NB4 (cell line): ENCODE results near the gene L3MBTL4.
"Not testable (repeated sequence)": the region's sequence is repeated elsewhere in the genome, so short reads cannot be mapped to it uniquely, and the experiment has no call there.

Source experiments
- DNase-seq: peaks from one replicate; pipeline ENCODE4 v3.0.0; 2010; ENCODE audit warnings: low read depth
- H3K4me3 ChIP-seq: one replicate; pipeline ENCODE4 v1.5.1; 2011; ENCODE audit warnings: mild to moderate bottlenecking, low read depth, low read length, moderate library complexity
- CTCF ChIP-seq: IDR thresholded peaks from one replicate; pipeline ENCODE4 v1.5.1; 2012; ENCODE audit warnings: low read depth, low read length
- MAX ChIP-seq: IDR thresholded peaks from 2 replicates; pipeline ENCODE4 v1.6.1; 2011; ENCODE audit warnings: low read depth, low read length
- MYC ChIP-seq: IDR thresholded peaks from 2 replicates; pipeline ENCODE4 v1.6.1; 2011; ENCODE audit warnings: low read depth, low read length
- POLR2A ChIP-seq: IDR thresholded peaks from 2 replicates; pipeline ENCODE4 v1.6.1; 2011; ENCODE audit warnings: mild to moderate bottlenecking; ENCODE audit not compliant: insufficient read length; ENCODE audit errors: extremely low read depth

Gene L3MBTL4

GRCh38 chr18:6286585-6286984 is 128.1 kb downstream of the L3MBTL4 start:
- TF ChIP-seq POLR2A (no peak), MAX (no peak), MYC (no peak)
- H3K4me3 ChIP-seq, result no peak overlapping the region
- no peak for DNase-seq

GRCh38 chr18:6284761-6285160 is 129.9 kb downstream of the L3MBTL4 start:
- H3K4me3 ChIP-seq, result no peak overlapping the region
- TF ChIP-seq POLR2A, result no peak
- DNase-seq, result no peak

GRCh38 chr18:6284300-6284699 is 130.4 kb downstream of the L3MBTL4 start:
- no peak for DNase-seq
- TF ChIP-seq CTCF (no peak), MYC (no peak), POLR2A (no peak), MAX (no peak)
- H3K4me3 ChIP-seq, result no peak overlapping the region

GRCh38 chr18:6281874-6282273 is 132.8 kb downstream of the L3MBTL4 start:
- TF ChIP-seq CTCF, result no peak
- TF ChIP-seq POLR2A, result no peak
- TF ChIP-seq MAX, result no peak
- TF ChIP-seq MYC, result no peak
- no peak for DNase-seq
- no peak overlapping the region for H3K4me3 ChIP-seq

- DNase-seq, result no peak
- no peak overlapping the region for H3K4me3 ChIP-seq
- no peak for TF ChIP-seq MYC
- TF ChIP-seq MAX, result no peak
- no peak for TF ChIP-seq POLR2A
- TF ChIP-seq CTCF, result no peak
These were observed 134.4 kb downstream of the L3MBTL4 start for GRCh38 chr18:6280211-6280743.

- no peak overlapping the region for H3K4me3 ChIP-seq
- TF ChIP-seq MAX (no peak), MYC (no peak), CTCF (no peak), POLR2A (no peak)
- DNase-seq, result no peak
These were observed 135.4 kb downstream of the L3MBTL4 start for GRCh38 chr18:6279308-6279707.

- TF ChIP-seq MAX (no peak), MYC (no peak), CTCF (no peak), POLR2A (no peak)
- no peak for DNase-seq
- H3K4me3 ChIP-seq, result no peak overlapping the region
These were observed 141.3 kb downstream of the L3MBTL4 start for GRCh38 chr18:6273423-6273822.

- H3K4me3 ChIP-seq, DNase-seq: not testable (repeated sequence)
These were observed 142.6 kb downstream of the L3MBTL4 start for GRCh38 chr18:6272144-6272543.
